GOT3 (cell line): Measurements from ENCODE around the gene GTF3C2.
A peak's percentile ranks its signal among the peaks of the same experiment; 100 is the strongest.
"Not testable (repeated sequence)": the region's sequence is repeated elsewhere in the genome, so short reads cannot be mapped to it uniquely, and the experiment has no call there.

Experiments
- DNase-seq: peaks from one replicate; lab custom pipeline; 2025; ENCODE audit warnings: mixed read lengths; lab: John Stamatoyannopoulos, UW

The GTF3C2 gene

DNA sequence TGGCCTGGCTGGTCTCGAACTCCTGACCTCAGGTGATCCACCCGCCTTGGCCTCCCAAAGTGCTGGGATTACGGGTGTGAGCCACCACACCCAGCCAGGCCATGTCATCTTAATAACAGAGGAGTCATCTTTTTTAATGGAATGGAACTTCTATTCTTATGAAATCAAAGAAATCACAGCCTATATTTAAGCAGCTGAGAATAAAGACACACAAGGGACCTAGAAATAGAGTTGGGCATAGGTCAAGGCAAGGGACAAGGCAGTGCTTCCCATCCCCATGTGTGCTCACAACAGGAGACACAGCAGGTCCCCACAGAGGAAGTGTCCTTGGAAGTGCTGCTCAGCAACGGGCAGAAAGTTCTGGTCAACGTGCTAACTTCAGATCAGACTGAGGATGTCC is 17.0 kb upstream of the GTF3C2 start:
- no peak for DNase-seq

DNA sequence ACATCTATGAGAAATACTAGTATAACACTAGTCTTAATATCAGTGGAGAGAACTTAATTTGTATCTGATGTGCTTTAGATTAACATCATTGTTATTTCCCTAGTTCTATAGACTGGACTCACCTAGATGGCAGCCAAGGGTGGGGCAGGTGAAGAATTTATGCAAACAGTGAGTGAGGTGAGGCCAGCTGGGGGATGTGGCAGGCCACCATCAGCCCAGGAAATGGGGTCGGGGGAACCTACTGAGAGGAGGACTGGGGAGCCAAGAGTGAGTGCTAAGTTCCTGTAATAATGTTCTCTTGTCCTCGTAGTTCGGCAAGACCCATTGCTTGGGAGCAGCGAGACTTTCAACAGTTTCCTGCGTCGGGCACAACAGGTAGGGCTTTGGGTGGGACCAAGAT is 16.4 kb upstream of the GTF3C2 start:
- no peak for DNase-seq

DNA sequence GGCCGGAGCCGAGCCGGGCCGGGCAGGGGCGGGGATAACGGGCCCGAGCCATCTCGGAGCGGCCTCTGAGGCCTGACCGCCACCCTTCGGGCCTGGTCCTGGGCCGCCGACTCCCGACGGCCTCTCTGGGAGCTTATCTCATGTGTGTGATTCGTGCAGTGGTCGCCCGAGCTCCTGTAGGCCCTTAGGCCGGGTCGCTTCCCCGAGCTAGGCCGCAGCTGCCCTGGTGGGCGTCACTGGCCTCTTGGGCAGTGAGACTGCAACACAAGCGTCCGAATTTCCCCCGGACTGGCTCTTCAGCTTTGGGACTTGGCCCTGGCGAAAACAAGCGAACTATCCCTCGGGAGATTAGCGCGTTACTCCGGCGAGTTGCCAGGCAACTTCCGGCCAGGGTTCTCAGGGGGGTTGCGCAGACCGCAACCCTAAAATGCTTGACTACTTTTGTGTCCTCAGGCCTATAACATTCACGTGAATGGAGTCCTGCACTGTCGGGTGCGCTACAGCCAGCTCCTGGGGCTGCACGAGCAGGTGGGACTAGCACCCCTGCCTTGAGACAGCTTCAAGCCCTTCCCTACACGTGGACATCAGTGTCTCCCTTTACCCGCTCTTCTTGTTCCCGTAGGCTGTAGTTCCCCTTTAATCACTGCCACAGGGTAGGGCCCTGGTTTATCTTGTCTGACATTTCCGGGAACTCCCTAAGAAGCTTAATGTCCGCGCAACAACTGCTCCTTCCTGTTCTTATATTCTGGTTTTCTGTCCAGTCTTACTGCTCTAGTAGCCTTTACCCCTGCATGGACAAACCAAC is 14.5 kb upstream of the GTF3C2 start:
- DNase-seq, result peak; percentile 29

DNA sequence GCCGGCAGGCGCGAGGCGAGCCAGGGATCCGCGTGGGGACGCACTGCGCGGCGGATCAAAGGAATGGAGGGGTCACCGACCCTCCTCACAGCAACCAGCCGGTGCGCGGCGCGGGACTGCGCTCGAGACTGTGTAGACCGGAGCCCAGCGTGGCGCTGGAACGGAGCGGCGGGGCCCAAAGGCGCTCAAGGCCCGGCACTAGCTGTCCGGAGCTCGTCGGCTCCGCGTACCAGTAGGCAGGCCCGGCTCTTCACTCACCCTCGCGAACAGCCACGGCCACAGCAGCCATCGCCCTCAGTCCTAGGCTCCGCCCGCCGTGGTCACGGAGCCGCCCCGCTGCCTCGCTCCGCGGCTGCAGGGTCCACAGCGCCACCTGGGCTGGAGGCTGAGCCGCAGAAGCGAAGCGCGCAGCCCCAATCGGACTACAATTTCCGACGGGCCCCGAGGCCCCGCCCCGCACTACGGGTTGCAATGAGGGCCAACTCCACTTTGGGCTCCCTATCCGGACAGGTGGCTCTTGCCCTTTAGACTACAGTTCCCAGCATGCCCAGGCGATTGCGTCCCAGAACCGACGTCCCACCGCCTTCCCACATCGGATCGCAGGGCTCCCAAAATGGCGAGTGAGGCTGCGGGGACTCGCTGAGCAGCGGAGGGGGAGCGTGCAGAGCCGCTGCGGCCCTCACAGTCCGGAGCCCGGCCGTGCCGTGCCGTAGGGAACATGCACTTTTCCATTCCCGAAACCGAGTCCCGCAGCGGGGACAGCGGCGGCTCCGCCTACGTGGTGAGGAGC is 13.7 kb upstream of the GTF3C2 start, which contains the start of the genes EIF2B4 and SNX17:
Gene EIF2B4, minus strand, starts transcription at position 313 of the 790 bp plus-strand sequence. Its CDS starts 24 bp downstream, at position 289.
Gene SNX17, plus strand, starts transcription at position 591 of the 790 bp plus-strand sequence. Its CDS starts 128 bp downstream, at position 719.
- peak; percentile 98 for DNase-seq

DNA sequence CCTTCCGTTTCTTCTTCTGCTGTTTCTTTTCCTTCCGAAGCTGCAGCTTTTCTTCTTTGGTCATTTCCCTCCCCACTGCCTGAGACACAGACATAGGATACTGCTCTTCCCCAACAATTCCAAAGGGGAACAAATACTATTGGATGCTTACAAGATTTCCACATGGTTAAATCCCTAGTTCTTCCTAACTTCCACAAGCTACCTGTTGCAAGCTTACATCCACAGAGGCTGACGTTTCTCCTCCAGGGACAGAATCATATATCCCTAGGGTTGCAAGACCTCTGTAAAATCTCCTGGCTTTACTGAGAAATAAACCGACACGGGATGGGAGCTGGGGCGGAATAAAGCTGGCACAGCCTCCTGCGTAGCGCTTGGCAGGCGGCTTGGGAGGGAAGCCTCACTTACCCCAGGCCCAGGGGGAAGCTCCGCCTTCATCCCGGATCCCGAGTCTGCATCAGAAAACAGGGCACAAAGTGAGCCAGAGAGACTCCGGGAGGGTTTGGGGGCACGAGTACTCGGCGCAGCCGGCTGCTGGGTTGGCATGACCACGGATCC is 13.0 kb upstream of the GTF3C2 start:
- DNase-seq, result peak; percentile 35

DNA sequence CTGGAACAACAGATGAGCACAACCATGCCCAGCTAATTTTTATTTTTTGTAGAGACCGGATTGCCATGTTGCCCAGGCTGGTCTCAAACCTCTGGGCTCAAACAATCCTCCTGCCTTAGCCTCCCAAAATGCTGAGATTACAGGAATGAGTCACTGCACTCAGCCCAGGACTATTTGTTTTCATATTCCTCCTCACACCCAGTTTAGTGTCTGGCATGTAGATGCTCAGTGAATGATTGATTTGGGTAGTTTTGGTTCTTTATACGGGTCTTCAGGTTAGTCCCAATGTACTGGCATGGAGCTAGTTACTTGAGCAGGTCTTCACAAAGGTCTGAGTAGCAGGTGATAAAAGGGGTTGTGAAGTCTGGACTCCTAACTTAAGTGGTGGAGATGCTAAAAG is 7.4 kb upstream of the GTF3C2 start:
- DNase-seq, result no peak

DNA sequence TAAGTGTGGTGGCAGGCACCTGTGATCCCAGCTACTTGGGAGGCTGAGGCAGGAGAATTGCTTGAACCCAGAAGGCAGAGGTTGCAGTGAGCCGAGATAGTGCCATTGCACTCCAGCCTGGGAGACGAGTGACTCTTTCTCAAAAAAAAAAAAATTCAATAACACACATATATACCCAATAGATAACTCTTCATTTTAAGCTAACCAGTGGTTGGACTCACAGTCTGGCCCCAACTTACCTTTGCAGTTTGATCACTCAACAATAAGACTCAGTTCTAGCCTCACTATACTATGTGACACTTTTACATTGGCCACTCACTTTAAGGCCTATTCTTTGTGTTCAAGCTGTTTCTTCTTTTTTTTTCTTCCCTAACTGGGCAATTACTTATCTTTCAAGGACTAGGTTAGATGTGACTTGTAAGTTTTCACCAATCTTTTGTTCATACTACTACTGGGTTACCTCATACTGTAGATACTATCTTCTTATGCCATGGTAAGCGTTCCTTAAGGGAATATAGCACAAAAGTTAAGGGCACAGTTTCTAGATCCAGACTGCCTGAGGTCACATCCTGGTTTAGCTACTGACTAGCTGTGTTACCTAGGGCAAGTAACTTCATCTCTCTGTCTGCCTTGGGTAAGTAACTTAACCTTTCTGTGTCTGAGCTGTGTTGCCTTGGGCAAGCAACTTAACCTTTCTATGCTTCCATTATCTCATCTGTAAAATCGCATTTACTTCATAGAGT is 6.3 kb upstream of the GTF3C2 start:
- no peak for DNase-seq

DNA sequence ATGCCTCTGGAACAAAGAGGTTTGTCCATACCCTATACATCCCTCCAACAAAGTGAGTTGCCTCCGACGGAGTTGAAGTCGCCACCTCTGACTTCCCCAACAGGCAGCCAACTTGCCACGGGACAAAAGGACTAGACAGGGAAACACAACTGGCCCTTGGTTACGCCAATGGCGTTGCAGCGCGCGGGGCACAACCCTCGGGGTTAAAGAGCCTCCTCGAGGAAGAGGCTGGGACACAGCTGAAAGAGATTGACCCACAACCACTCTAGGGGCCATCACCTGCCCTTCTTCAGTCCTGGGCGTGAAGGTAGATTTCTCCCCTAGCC is 545 bp downstream of the GTF3C2 start:
- DNase-seq, result no peak

DNA sequence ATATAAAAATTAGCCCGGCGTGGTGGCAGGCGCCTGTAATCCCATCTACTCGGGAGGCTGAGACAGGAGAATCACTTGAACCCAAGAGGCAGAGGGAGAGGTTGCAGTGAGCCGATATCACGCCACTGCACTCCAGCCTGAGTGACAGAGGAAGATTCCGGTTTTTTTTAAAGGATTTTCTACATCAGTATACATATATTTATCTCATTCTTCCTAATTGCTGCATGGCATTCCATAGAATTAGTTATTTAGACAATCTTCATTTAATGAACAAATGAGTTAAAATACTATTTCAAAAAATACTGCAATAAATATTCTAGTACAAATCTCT is 2.0 kb downstream of the GTF3C2 start:
- no peak for DNase-seq

DNA sequence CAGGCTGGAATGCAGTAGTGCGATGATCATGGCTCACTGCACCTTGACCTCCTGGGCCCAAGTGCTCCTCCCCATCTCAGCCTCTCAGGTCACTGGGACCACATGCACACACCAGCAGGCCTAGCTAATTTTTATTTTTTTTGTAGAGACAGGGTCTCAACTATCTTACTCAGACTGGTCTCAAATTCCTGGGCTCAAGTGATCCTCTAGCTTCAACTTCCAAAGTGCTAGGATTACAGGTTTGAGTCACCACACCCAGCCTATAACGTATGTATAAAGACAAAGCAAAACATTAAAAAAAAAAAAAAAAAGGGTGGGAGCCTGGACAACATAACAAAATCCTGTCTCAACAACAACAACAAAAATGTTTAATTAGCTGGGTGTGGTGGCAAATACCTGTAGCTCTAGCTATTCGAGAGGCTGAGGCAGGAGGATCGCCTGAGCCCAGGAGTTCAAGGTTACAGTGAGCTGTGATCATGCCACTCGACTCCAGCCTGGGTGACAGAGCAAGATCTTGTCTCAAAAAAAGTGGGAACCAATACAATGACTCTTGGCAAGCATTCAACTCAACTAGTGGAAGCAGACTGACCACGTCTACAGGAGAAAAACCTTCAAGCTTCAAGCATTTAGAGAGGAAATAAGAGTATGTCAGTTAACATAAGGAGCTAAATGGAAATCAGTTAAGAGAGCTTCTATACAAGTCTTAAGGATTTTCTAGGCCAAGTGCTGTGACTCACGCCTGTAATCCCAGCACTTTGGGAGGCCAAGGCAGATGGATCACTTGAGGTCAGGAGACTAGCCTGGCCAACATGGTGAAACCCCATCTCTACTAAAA is 2.6 kb downstream of the GTF3C2 start:
- DNase-seq, result no peak

DNA sequence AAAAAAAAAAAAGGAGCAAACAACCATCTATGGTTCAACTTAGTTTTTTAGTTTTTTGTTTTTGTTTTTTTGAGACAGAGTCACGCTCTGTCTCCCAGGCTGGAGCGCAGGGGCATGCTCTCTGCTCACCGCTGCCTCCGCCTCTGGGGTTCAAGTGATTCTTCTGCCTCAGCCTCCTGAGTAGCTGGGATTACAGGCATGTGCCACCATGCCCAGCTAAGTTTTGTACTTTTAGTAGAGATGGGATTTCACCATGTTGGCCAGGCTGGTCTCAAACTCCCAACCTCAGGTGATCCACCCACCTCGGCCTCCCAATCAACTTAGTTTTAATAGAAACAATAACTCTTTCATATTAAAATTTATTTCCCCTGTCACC is 3.2 kb downstream of the GTF3C2 start:
- not testable (repeated sequence) for DNase-seq

DNA sequence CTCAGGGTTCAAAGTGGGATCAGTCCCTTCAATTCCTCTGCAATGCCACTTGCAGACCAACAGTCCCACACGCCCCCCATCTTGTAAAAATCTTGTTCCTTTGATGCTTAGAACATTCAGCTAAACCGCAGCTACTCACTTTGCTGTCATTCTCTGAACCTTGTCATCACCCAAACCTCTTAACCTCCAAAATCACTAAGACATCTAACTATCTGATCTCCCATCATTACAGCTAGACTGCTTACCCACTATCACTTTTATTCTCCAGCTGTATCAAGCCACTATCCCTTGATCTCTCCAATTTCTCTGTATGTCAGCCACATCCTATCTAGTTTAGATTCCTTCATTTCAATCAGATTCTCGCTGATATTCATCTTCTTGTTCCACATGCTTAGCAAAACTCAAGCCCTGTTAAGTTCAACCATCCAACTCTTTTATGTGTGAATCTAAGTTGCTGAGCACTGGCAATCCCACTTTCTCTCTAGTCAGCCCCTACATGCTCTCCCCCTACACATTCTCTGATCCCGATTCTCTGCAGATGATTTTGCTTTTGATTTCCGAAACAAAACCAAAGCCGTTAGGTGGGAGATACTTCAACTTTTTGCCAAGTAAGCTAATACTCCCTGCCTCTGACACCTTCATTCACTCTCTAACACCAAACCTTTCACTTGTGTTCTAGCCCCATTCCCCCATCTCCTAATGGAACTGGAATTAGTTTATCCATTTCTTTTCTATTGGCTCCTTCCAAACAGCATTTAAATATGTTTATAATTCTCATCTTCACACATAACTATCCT is 4.6 kb downstream of the GTF3C2 start:
- DNase-seq, result no peak

DNA sequence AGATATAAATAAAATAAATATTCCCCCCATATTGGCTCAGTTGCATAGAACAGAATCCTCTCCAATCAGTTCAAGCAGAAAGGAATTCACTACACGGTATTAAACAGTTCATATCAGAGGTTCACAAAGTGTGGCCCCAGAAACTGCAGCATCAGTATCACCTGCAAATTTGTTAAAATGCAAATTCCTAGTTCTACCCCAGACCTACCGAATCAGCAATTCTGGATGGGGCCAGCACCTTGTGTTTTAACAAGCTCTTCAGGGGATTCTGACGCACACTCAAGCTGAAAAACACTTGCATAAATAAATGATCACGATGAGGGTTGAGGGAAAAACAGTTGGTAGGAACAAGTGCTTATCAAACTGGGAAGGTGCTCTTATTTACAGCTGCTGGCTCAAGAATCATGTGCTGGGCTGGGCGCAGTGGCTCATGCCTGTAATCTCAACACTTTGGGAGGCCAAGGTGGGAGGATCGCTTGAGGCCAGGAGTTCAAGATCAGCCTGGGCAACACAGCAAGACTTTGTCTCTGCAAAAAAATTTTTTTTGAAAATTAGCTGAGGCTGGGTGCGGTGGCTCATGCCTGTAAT is 6.4 kb downstream of the GTF3C2 start:
- DNase-seq, result no peak

DNA sequence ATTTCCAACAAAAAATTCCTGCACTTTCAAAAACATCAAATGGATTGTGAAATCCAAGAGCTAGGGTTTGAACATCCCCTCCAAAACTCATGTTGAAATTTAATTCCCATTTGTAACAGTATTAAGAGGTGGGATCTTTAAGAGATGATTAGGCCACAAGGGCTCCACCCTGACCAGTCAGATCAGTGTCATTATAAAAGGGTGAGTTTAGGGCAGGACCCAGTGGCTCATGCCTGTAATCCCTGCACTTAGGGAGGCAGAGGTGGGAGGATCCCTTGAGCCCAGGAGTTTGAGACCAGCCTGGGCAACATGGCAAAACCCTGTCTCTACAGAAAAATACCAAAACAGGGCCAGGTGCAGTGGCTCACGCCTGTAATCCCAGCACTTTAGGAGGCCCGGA is 8.9 kb downstream of the GTF3C2 start:
- no peak for DNase-seq

DNA sequence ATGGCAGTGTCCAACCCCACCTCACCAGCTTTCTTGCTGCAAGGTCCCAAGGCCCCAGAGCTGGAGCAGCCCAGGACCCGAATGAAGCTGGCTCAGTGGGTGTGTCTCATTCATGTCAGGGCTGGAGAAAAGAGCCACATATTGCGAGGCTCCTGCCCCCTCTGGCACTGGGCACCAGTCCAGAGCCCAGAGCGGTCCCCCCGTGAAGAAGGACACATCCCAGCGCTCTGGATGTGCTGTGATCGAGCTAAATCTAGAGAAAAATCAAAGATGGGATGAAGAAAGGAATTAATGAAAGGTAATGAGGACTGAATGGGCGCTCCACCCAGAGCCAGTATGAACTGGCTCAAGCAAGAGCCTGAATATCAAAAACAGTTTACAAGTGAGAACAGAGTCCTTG is 20.4 kb downstream of the GTF3C2 start:
- no peak for DNase-seq

DNA sequence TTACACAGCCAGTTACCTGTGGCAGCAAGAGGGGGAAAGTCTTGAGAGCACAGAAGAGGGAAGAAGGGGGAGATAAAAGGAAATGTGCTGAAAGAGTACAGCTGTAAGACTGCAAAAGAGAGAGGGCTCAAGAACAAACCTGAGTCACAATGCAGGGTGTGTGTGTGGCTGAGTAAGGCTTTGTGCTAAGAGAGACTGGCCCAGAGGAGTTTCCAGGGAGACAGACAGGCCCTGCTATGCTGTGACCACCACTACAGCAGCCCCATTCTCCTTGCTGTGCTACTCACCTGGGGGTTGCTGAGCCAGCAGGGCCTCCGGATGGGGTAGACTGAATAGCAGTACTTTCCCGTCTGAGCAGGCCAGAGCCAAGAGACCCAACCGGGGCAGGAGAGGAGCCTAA is 21.3 kb downstream of the GTF3C2 start:
- DNase-seq, result no peak

DNA sequence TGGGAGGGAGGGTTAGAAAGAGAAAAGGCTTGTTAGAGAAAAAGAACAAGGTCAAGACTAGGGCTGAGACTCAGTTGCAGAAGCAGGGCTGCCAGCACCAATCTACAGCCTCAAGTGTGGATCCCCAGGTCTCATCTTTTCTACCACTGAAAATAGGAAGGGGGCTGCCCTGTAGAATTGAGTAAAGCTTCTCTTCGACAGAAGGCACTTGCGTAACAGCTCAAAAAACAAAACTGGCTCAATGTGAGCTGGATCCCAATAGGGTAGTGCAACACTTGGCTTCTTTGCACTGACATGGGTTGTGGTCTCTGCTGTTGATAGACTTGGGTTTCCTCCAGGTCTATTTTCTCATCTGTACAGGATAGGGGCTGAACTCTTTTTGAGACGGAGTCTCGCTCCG is 31.8 kb downstream of the GTF3C2 start:
- DNase-seq, result no peak

DNA sequence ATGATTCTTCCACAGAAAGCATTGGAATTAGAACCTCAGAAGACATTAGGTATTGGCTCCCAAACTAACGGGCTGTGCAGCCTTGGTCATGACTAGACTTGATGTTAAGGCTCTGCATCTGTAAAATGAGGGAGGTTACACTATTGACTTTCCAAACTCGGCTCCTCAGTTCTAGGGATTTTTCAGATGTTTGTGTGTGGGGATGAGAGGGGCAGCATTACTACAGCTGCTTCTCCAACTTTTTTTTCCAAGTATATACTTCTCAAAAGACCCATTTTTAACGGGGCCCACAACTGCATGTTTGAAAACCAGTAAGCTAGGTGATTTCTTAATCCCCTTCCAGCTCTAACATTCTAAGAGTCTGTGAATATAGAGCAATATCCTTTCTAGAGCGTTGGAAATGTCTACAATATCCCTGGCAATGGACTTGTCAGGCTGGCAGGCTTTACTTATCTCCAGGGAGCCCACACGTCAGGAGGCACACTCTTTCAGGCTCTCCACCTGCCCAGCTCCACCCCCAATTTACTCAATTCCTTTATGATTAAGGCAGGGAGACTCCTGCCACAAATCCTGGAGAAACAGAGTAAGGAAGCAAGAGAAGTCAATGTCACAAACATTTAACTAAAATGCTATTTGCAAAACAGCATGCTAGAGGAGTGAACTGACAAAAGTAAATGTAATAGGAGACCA is 32.8 kb downstream of the GTF3C2 start:
- DNase-seq, result no peak

DNA sequence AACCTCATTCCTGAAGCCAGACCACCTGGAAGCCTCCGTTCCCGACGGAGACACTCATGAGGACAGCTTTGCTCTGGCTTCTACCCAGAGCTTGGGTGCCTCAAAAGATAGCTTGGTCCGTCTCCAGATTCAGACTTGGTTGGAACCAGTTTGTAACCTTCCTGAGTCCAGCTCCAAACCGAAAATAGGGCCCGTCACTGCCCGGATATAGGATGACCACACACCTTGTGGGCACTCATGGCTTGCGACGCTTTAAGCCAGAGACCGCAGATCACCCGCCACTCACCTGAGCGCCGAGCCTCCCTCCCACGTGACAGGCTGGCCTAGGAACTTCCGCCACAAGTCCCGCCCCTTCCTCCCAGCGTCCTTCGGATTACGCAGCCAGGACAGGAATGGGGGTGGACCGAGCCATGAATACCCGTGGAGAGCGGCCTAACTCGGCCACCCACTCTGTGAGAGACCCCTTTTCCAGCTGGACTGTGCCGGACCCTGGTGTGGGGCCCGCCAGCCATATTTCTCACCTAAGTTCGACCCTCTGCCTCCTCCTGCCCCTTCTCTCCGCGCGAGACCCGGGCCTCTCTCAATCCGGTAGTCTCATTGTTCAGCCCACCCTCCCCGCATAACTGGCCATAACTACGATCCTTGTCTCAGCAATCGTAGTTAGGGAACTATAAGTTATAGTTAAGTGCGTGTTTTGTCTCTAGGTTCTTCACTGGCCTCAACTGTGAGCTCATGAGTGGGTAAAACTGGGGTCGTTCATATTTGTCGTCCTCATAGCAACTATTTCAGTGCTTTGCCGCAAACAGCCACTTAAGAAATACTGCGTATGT is 33.6 kb downstream of the GTF3C2 start, which contains the start of gene MPV17:
Gene MPV17, minus strand, starts transcription at position 332 of the 830 bp plus-strand sequence. CDS start 580 bp downstream, outside the sequence.
- DNase-seq, result peak; percentile 30
